RKO (cell line): Measurements from ENCODE around the gene TMEM174.

Experiments used
- DNase-seq: peaks from one replicate; pipeline ENCODE4 v3.0.0-alpha.2; 2016; ENCODE audit warnings: low spot score

Gene TMEM174

DNA sequence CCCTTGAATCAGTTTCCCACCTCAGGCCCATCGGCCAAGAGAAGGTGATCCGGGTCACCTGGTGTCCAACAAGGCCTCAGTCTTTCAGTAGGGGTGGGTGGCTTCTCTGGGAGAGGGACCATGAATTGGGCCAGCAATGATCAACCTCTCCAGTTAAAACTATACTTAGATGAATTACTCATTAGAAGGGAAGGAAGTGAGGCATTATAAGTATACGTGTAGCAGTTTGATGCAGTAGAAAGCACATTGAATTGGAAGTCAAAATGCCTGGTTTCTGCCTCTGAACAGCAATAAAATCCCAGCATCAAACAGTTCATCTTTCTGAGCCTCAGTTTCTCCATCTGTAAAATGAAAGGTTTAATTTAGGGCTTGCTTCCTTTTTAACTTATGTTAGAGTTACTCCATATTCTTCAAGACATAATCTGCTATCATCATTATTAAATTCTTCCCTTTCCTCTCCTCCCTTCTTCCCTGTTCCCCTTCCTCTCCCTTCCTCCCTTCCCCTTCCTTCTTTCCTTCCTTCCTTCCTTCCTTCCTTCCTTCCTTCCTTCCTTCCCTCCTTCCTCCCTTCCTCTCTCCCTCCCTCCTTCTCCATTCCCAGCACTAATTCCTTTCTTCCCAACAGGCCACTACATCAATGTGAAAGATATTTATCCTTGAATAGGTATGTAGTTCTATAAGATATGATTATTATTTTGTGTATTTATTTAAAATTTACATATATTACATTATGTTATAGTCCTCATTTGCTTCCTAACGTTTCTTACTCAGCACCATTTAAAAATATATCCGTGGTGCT lies 18.6 kb upstream of the TMEM174 start:
- peak; percentile 15 for DNase-seq

- no peak for DNase-seq
Measured at GRCh38 chr5:73155271-73156222, 17.4 kb upstream of the TMEM174 start.

- DNase-seq: no peak
Measured at GRCh38 chr5:73157414-73158303, 15.3 kb upstream of the TMEM174 start.

GRCh38 chr5:73158313-73158712 lies 14.7 kb upstream of the TMEM174 start:
- no peak for DNase-seq

DNA sequence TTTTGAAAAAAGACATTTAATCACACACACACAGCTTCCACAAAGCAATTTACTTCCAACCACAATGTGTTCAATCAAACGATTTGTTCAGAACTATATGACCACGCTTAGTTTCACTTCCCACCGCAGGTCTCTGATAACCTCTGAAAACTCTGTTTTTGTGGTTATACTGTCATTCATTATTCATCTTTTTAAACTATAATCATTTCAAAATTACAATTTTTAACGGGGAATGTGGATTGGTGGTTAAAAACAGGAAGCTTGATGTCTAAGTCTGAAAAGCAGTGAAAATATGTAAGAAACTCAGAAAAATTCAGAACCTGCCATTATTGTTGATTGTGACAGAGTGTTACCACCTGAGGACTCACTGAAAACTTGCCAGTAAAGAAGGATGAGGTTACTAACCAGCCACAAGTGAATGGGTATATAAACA lies 12.7 kb upstream of the TMEM174 start:
- no peak for DNase-seq

- DNase-seq: no peak
Measured at GRCh38 chr5:73170522-73170921, 2.5 kb upstream of the TMEM174 start.

- DNase-seq: no peak
Measured at GRCh38 chr5:73171495-73171894, 1.5 kb upstream of the TMEM174 start.

- DNase-seq: no peak
Measured at GRCh38 chr5:73174100-73174815, 1.3 kb downstream of the TMEM174 start.

DNA sequence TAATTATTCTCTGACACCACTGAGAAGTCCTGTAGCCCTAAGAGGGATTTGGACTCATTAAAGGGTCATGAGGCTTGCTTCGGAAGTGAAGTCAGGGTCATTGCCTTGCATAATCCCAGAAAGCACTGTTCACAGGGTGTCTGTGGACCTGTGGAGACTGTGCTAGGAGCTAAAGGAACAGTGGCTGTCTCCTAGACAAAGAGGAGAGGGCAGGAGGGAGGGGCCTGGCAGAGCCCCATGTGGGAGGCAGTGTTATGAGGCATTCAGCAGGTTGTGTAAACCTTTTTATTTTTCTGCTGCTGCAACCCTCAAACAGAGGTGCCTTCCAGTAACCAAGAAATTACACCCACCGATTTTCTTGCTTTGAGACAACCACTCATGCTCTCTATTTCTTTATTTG lies 3.3 kb downstream of the TMEM174 start:
- no peak for DNase-seq

DNA sequence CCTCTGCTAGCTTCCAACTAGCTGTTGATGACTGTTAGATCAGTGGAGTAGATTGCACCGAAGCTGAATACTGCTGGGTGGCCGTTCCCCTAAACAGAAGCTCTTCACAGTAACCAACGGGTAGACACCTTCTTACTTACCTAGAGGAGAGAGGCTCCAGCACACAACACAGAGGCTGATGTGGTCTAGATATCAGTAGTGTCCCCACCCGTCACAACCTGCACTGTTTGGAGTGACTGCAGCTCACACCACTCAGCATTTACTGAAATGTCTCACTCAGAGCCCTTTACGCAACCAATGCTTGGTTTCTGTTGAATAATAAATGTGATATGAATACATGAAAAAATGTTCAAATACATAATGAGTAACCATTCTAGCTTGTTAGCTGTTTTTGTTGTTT lies 5.3 kb downstream of the TMEM174 start:
- no peak for DNase-seq

GRCh38 chr5:73179730-73180129 lies 6.7 kb downstream of the TMEM174 start:
- DNase-seq: no peak

- DNase-seq: no peak
Measured at GRCh38 chr5:73180566-73180965, 7.6 kb downstream of the TMEM174 start.

DNA sequence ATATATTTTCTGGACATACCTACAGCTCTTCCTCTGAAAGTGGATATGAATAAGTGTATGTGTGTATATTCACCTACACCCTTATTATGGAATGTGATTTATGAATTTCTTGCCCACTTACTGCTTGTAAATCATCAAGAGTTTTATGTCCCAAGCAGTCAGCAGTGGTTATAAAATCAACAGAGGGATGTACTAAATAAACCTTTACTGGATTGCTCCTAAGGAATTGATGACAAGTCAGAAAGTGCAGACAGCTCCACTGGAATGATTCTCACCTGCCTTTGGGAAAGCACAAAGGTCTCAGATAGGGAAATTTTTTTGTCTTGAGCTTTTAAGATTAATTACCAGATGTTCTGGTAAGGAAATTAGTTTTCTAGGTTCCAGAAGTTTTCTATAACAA lies 9.3 kb downstream of the TMEM174 start:
- DNase-seq: no peak

DNA sequence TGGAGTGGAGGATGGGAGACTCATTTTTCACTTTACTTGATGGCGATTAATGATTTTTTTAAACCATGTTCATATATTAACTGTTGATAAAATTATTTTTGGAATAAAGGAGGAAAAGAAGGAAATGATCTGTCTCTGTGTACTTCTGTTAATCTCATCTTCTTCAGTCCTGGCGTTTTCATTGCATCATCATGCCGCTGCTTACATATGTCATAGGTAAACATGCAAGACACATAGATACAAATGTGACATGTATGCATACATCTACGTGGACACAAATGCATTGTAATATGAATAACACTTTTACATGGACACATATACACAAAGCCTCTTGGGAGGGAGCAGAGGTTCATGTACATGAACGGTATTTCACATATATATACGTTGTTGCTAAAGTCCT lies 10.0 kb downstream of the TMEM174 start:
- DNase-seq: no peak

GRCh38 chr5:73183481-73183891 lies 10.5 kb downstream of the TMEM174 start:
- DNase-seq: no peak

DNA sequence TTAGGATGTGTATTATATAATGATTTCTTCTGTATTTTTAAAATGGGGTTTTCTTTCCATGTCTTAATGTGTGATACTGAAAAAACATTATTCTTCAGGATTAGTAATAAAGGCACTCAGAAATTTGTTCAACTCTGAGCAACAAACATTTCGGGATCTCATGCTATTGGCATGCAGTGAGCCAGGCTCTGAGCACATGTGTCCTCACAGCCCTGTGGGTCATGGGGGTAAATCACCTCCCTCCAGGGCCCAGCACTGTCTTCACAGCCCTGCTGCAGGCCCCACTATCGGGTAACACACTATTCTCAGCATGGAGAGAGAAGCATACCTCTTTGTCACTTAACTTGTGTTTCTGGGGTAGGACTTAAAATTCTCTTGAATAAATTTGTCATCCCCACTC lies 14.0 kb downstream of the TMEM174 start:
- peak; percentile 15 for DNase-seq

GRCh38 chr5:73188764-73189531 lies 16.0 kb downstream of the TMEM174 start:
- peak; percentile 20 for DNase-seq

DNA sequence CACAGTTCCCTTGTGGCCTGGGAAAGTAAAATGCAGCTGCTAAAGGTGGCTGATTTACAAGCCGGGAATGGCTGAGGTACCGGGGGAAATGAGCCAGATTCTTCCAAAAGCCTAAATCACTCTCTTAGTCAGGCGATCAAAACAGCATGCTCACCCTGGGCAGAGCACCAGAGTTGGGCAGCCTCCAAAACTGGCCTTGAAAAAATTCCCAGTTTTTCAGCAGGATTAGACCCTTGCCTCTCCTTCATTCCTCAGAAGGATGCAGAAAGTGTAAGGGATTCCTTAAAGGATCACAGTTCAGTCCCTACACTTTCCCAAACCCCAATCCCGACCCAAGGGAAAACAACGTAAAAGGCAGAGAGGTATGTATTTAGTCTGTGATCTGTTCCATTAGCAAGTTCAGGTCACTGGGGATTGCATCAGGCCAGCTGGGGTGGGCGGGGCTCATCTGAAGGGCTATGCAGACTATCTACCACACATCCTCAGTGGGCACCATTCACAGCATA lies 16.9 kb downstream of the TMEM174 start:
- DNase-seq: no peak

DNA sequence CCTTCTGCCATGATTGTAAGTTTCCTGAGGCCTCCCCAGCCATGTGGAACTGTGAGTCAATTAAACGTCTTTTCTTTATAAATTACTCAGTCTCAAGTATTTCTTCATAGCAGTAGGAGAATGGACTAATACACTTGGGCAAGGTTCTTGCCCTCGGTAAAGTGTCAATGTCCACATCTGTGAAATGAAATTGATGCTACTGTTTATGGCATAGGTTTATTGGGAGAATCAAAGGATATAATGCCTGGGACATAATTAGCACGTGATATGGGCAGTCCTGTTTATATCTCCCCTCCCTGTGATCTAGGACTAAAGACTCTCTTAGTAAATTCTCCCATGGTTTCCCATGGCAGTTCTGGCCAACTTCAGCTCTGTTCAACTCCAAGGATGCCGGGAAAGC lies 19.4 kb downstream of the TMEM174 start:
- DNase-seq: no peak

DNA sequence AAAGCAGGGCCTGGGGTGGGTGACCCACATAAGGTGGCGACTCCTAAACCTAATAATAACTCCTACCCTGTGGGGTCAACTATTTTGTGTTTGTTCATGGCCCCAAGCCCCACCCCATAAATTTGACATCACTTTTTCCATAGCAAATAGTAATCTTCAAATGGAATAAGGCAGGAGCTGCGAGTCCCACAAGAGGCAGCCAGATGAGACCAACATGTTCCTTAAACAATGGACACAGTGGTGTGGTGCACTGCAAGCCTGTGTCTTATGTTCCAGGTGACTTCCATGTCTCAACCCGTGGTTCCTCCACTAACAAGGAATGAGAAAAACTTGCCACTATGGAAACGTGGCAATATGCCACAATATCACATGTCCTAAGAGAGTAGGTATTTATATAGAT lies 20.6 kb downstream of the TMEM174 start:
- DNase-seq: no peak
